ENCODE measurements around the gene NIBAN1.

The NIBAN1 gene

DNA sequence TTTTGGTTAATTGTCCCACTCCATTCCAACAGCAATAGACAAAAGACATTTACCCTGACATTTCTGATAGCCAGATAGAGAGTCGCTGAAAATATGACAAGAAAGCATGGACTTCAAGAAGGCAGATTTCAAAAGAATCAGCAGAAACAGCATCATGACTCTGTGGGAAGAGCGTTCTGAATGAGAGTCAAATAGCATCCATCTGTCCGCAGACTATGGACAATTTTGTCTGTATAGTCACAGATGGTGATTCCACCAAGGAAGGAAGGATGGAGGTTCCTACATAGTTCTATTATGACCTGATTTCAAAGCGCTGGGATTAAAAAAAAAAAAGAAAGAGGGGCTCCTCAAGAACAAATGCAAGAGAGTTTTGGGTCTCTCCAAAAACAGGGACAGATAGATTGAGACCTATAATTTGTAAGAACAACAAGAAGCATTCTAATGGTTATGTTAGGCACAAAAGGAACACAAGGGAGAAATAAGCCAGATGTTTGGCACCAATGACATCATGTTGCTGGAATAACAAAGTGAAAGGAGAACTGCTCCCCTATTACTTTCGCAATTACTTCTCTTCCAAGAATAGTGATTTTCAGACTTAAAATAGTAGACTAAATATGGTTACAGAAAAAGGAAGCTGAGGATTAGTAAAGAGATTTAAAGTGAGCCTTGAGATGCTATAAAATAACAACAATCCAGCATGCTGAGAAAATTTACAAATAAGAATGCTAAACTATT is 28.5 kb downstream of the NIBAN1 start:
- no peak for DNase-seq (ENCODE audit: low spot score)

DNA sequence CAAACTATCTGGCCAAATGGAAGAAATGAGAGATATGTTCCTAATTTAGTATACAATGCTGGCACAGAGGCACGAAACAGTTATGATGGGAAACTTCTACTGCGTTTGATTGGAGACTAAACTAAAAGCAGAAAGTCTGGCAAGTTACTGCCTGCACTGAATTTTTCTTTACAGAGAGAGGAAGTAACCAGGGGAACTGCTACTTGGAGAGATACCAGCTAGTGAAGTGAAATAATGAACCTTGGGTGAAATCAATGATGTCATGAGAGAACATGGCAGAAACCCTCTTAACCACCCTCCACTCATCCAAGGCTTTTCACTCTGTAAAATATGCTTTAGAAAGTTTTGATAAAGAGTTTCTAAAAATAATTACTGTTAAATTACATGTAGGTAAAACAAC is 29.3 kb downstream of the NIBAN1 start:
- no peak for DNase-seq (ENCODE audit: low spot score)

DNA sequence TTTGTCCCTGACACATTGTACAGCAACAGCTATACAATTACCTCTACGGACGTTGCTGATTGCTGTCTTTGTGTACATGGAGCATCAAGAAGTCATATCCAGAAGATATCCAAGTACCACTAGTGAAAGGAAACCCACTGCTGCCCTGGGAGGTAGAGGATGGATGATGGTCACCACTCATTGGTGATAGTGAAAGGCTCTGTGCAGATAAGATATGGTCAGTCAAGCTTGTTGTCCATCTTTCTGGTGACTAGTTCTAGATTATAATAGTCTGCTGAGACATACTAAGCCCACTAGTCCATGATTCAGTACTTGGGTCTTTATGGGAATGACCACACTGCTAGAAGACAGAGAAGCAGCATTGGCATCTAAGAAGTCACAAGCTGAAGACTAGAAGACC is 30.3 kb downstream of the NIBAN1 start:
- no peak for DNase-seq (ENCODE audit: low spot score)

DNA sequence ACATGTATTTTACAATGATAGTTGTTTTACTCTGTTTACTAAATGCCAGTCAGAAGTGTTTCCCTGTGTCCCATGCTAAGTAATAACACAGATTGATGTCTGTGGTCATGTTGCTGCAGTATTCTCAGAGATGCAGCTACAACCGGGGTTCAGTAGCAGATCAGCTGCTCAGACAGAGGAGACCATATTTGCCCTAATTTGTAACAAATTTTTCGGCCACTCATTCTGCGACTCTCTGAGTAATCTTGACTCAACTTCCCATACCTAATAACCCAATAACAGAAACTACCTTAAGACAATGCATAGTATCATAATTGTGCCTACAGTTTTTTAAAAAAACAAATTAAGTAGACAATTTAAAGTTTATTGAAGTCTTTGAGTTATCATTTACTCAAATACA is 32.6 kb downstream of the NIBAN1 start:
- DNase-seq (ENCODE audit: low spot score), result no peak

DNA sequence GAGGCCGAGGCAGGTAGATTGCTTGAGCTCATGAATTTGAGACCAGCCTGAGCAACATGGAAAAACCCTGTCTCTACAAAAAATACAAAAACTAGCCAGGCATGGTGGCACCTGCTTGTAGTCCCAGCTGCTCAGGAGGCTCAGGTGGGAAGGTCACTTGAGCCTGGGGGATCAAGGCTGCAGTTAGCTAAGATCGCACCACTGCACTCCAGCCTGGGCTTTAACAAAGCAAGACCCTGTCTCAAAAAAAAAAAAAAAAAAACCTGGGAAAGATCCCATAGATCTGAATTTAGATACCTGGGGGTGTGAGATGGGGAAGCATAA is 32.9 kb downstream of the NIBAN1 start:
- DNase-seq (ENCODE audit: low spot score), result no peak

DNA sequence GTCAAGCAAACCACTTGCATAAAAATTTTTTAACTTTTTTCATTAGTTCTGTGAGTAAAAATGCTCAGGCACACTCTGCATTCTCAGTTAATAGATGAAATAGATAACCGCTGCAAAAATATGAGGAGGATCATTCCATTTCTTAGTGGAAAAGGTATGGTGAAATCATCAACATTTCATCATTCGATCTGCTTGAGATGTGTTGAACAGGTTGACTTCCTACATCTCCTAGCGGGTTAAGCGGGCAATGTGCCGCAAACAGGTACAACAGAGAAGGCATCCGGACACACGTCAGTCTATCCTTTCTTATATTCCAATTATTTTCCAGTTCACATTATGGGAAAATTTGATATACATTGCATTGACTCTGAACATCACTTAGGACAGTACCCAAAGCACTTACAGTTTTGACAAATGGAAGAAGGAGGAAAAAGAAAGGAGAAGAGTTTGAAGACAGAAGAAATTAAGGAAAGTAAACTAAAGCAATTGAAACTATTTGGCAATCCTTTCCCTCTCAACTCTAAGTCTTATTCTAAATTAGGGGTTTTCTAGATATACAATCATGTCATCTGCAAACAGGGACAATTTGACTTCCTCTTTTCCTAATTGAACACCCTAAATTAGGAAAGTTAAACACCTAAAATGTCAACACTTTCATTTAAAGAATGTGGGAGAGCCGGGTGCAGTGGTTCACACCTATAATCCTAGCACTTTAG is 33.5 kb downstream of the NIBAN1 start:
- no peak for DNase-seq (ENCODE audit: low spot score)

- DNase-seq (ENCODE audit: low spot score), result no peak
Measured at GRCh38 chr1:184940226-184940625, 34.1 kb downstream of the NIBAN1 start.

- no peak for DNase-seq (ENCODE audit: low spot score)
Measured at GRCh38 chr1:184937729-184938128, 36.6 kb downstream of the NIBAN1 start.

GRCh38 chr1:184935920-184936798 is 38.1 kb downstream of the NIBAN1 start:
- no peak for DNase-seq (ENCODE audit: low spot score)

- DNase-seq (ENCODE audit: low spot score), result no peak
Measured at GRCh38 chr1:184933944-184934343, 40.4 kb downstream of the NIBAN1 start.

- no peak for DNase-seq (ENCODE audit: low spot score)
Measured at GRCh38 chr1:184932319-184932718, 42.0 kb downstream of the NIBAN1 start.

GRCh38 chr1:184931566-184931965 is 42.7 kb downstream of the NIBAN1 start:
- DNase-seq (ENCODE audit: low spot score), result no peak

- peak; percentile 91 for DNase-seq (ENCODE audit: low spot score)
Measured at GRCh38 chr1:184930645-184931044, 43.7 kb downstream of the NIBAN1 start.

GRCh38 chr1:184930232-184930631 is 44.1 kb downstream of the NIBAN1 start:
- no peak for DNase-seq (ENCODE audit: low spot score)

DNA sequence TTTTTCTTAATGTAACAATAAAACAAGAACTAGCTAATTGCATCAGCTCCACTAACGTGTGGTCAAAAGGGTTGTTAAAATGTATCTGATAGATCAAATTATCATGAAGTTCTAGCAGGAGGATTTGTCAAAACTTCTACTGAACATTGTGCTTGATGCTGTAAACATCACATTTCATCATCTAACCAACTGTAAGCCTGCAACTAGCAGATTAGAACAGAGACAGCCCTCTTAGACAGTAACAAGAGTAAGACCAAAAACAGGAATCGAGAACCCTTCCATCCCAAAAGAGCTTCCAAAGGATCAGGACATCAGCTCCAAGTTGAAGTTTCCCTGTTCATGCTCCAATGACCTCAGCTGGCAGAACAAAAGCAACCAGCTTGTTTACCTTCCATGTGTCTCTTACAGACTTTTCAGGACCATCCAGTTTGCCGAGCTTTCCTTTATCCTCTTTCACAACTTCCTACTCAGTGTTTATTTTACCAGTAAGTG is 44.6 kb downstream of the NIBAN1 start:
- DNase-seq (ENCODE audit: low spot score), result no peak

- no peak for DNase-seq (ENCODE audit: low spot score)
Measured at GRCh38 chr1:184928394-184928793, 45.9 kb downstream of the NIBAN1 start.

Data from SW480 (cell line).